ENCODE data around the gene SEL1L3. TPM values are rescaled to one million over a fixed set of nuclear protein-coding genes. Genes with fewer than 3 reads are reported as not detected.
A peak's percentile ranks its signal among the peaks of the same experiment; 100 is the strongest.

The SEL1L3 gene
- total RNA-seq, 1 experiment from 2014 or later, result 45.3 TPM

- DNase-seq (ENCODE audit: low read depth), result no peak
These were observed 44.4 kb downstream of the SEL1L3 start for GRCh38 chr4:25818371-25818871.

- DNase-seq (ENCODE audit: low read depth), result peak; percentile 49
These were observed 45.6 kb downstream of the SEL1L3 start for GRCh38 chr4:25817059-25817681.

- no peak for DNase-seq (ENCODE audit: low read depth)
These were observed 46.2 kb downstream of the SEL1L3 start for GRCh38 chr4:25816591-25817058.

- no peak for DNase-seq (ENCODE audit: low read depth)
These were observed 47.2 kb downstream of the SEL1L3 start for GRCh38 chr4:25815586-25815985.

GRCh38 chr4:25814301-25815136 lies 48.3 kb downstream of the SEL1L3 start:
- no peak for DNase-seq (ENCODE audit: low read depth)

GRCh38 chr4:25813448-25814106 lies 49.2 kb downstream of the SEL1L3 start:
- peak; percentile 60 for DNase-seq (ENCODE audit: low read depth)

- DNase-seq (ENCODE audit: low read depth), result no peak
These were observed 50.9 kb downstream of the SEL1L3 start for GRCh38 chr4:25811841-25812240.

- DNase-seq (ENCODE audit: low read depth), result no peak
These were observed 51.5 kb downstream of the SEL1L3 start for GRCh38 chr4:25811374-25811690.

GRCh38 chr4:25810461-25811373 lies 52.1 kb downstream of the SEL1L3 start:
- no peak for DNase-seq (ENCODE audit: low read depth)

- no peak for DNase-seq (ENCODE audit: low read depth)
These were observed 52.8 kb downstream of the SEL1L3 start for GRCh38 chr4:25809996-25810395.

- DNase-seq (ENCODE audit: low read depth), result no peak
These were observed 55.6 kb downstream of the SEL1L3 start for GRCh38 chr4:25807102-25807728.

GRCh38 chr4:25805255-25805860 lies 57.4 kb downstream of the SEL1L3 start:
- no peak for DNase-seq (ENCODE audit: low read depth)

- DNase-seq (ENCODE audit: low read depth), result no peak
These were observed 59.0 kb downstream of the SEL1L3 start for GRCh38 chr4:25803720-25804225.

GRCh38 chr4:25801594-25801993 lies 61.2 kb downstream of the SEL1L3 start:
- DNase-seq (ENCODE audit: low read depth), result no peak

- DNase-seq (ENCODE audit: low read depth), result no peak
These were observed 62.5 kb downstream of the SEL1L3 start for GRCh38 chr4:25800245-25800644.

GRCh38 chr4:25799522-25799921 lies 63.3 kb downstream of the SEL1L3 start:
- DNase-seq (ENCODE audit: low read depth), result no peak

- DNase-seq (ENCODE audit: low read depth), result no peak
These were observed 65.7 kb downstream of the SEL1L3 start for GRCh38 chr4:25797136-25797535.

GRCh38 chr4:25795566-25796454 lies 67.0 kb downstream of the SEL1L3 start:
- DNase-seq (ENCODE audit: low read depth), result peak; percentile 78

GRCh38 chr4:25795091-25795490 lies 67.7 kb downstream of the SEL1L3 start:
- no peak for DNase-seq (ENCODE audit: low read depth)

All from HT1080 (cell line).